ENCODE data around the gene RNF180. TPM values are rescaled to one million over a fixed set of nuclear protein-coding genes. Genes with fewer than 3 reads are reported as not detected.
"Not testable (repeated sequence)": the region's sequence is repeated elsewhere in the genome, so short reads cannot be mapped to it uniquely, and the experiment has no call there.

RNF180 gene
- polyA plus RNA-seq, 1 donor from 2014 or later, result 6.4 TPM

DNA sequence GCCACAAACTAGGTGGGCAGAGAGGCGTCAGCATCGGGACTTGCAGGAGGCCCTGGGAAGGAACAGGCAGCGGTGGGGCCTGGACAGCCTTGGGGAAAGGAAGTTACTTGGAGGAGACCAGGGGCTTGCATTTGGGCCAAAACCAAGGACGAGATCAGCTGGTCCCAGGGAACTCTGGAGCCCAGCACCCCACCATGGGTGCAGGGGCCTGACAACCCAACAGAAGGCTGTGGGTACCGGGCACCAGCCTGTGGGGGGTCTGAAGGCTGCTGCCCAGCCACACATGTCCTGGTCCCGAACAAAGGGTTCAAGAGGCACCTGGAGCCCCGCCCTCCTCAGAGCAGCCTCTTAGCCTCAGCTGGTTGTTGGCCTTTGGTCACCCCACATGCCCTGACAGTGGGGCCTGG lies 61.5 kb downstream of the RNF180 start:
- not testable (repeated sequence) for H3F3A ChIP-seq (ENCODE audit: insufficient read depth, low read length, poor library complexity, severe bottlenecking); H3K4me3 ChIP-seq (ENCODE audit: low read length); H2AFZ ChIP-seq (ENCODE audit: low read depth, low read length); H3K9me3 ChIP-seq (ENCODE audit: low read length); H3K36me3 ChIP-seq (ENCODE audit: insufficient read depth, low read length); H3K27ac ChIP-seq (ENCODE audit: low read length); H3K79me2 ChIP-seq (replicated peaks; ENCODE audit: insufficient read depth, low read length); H3K9ac ChIP-seq (ENCODE audit: low read length); H4K20me1 ChIP-seq (ENCODE audit: insufficient read depth); H3K27me3 ChIP-seq (ENCODE audit: insufficient read depth, low read depth, low read length); H3K9me2 ChIP-seq (ENCODE audit: insufficient read depth, low read length); H3K4me2 ChIP-seq (ENCODE audit: low read length)

DNA sequence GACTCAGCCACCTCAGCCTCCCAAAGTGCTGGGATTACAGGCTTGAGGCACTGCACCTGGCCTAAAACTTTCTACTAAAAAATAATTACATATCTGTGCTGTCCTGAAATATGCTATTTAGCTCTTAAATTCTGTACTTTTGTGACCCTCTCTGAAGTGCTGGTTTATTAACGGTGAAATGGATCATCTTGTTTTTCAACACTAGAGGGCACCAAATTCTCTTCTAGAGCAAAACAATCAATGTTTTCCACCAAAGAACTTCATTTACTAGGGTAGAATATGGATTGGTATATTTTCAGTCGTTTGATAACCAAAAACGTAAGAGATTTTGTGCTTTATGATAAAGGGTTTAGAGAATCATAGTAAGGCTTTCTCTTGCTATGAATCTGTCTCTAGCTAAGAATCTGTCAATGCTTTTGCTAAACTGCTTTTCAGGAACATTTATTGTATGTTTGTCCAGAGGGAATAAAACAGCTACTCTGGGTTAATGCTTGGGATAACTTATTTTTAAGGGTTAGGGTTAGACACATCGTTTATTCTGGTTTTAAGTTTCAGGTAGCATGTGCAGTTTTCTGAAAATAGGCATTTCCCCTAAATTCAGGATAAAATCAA lies 63.6 kb downstream of the RNF180 start:
- Histone ChIP-seq H3K36me3 (ENCODE audit: insufficient read depth, low read length) (no peaks in the 10 kb centered on the region), H3K79me2 (replicated peaks; ENCODE audit: insufficient read depth, low read length) (no peaks in the 10 kb centered on the region), H4K20me1 (ENCODE audit: insufficient read depth) (no peaks in the 10 kb centered on the region), H3K9me2 (ENCODE audit: insufficient read depth, low read length) (no peaks in the 10 kb centered on the region), H3K27me3 (ENCODE audit: insufficient read depth, low read depth, low read length) (no peaks in the 10 kb centered on the region), H2AFZ (ENCODE audit: low read depth, low read length) (no peak overlapping the region), H3K4me2 (ENCODE audit: low read length) (no peak overlapping the region), H3F3A (ENCODE audit: insufficient read depth, low read length, poor library complexity, severe bottlenecking) (no peaks in the 10 kb centered on the region), H3K9ac (ENCODE audit: low read length) (no peak overlapping the region), H3K4me3 (ENCODE audit: low read length) (no peak overlapping the region), H3K9me3 (ENCODE audit: low read length) (no peaks in the 10 kb centered on the region), H3K27ac (ENCODE audit: low read length) (no peak overlapping the region)
- TF ChIP-seq, protein P1, sequence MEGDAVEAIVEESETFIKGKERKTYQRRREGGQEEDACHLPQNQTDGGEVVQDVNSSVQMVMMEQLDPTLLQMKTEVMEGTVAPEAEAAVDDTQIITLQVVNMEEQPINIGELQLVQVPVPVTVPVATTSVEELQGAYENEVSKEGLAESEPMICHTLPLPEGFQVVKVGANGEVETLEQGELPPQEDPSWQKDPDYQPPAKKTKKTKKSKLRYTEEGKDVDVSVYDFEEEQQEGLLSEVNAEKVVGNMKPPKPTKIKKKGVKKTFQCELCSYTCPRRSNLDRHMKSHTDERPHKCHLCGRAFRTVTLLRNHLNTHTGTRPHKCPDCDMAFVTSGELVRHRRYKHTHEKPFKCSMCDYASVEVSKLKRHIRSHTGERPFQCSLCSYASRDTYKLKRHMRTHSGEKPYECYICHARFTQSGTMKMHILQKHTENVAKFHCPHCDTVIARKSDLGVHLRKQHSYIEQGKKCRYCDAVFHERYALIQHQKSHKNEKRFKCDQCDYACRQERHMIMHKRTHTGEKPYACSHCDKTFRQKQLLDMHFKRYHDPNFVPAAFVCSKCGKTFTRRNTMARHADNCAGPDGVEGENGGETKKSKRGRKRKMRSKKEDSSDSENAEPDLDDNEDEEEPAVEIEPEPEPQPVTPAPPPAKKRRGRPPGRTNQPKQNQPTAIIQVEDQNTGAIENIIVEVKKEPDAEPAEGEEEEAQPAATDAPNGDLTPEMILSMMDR (IDR thresholded peaks at IDR 0.05; ENCODE audit: poor library complexity, severe bottlenecking), result peak; percentile 82
- TF ChIP-seq EZH2 (IDR thresholded peaks at IDR 0.05; ENCODE audit: borderline replicate concordance, insufficient read depth, low read length, poor library complexity, severe bottlenecking) (no peak), RAD21 (conservative IDR thresholded peaks at IDR 0.05) (peak; percentile 84), SMC3 (conservative IDR thresholded peaks at IDR 0.05; ENCODE audit: poor library complexity) (peak; percentile 88)
- TF ChIP-seq, protein P2, sequence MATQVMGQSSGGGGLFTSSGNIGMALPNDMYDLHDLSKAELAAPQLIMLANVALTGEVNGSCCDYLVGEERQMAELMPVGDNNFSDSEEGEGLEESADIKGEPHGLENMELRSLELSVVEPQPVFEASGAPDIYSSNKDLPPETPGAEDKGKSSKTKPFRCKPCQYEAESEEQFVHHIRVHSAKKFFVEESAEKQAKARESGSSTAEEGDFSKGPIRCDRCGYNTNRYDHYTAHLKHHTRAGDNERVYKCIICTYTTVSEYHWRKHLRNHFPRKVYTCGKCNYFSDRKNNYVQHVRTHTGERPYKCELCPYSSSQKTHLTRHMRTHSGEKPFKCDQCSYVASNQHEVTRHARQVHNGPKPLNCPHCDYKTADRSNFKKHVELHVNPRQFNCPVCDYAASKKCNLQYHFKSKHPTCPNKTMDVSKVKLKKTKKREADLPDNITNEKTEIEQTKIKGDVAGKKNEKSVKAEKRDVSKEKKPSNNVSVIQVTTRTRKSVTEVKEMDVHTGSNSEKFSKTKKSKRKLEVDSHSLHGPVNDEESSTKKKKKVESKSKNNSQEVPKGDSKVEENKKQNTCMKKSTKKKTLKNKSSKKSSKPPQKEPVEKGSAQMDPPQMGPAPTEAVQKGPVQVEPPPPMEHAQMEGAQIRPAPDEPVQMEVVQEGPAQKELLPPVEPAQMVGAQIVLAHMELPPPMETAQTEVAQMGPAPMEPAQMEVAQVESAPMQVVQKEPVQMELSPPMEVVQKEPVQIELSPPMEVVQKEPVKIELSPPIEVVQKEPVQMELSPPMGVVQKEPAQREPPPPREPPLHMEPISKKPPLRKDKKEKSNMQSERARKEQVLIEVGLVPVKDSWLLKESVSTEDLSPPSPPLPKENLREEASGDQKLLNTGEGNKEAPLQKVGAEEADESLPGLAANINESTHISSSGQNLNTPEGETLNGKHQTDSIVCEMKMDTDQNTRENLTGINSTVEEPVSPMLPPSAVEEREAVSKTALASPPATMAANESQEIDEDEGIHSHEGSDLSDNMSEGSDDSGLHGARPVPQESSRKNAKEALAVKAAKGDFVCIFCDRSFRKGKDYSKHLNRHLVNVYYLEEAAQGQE (IDR thresholded peaks at IDR 0.05; ENCODE audit: borderline replicate concordance), result no peak

DNA sequence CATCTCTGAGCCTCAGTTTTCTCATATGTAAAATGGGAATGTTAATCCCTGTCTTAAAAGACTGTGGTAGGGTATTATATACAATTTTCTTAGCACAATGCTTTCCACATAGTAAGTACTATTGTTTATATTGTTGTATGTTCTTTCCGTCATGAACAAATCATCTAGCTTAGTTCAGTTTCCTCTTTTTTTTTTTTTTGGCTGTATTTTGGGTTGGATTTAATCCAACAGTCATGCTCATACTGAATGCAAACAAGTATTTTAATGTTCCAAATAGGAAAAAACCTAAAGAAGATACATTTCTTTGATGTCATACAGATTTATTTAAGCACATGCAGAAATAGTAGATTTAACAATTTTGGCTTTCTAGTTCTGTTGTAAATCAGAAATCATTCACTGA lies 95.1 kb downstream of the RNF180 start:
- Histone ChIP-seq H3K4me3 (ENCODE audit: low read length) (no peak overlapping the region), H3K4me2 (ENCODE audit: low read length) (no peak overlapping the region), H3K9me2 (ENCODE audit: insufficient read depth, low read length) (no peaks in the 10 kb centered on the region), H3K36me3 (ENCODE audit: insufficient read depth, low read length) (no peaks in the 10 kb centered on the region), H2AFZ (ENCODE audit: low read depth, low read length) (no peak overlapping the region), H3F3A (ENCODE audit: insufficient read depth, low read length, poor library complexity, severe bottlenecking) (no peaks in the 10 kb centered on the region), H3K27ac (ENCODE audit: low read length) (no peak overlapping the region), H3K79me2 (replicated peaks; ENCODE audit: insufficient read depth, low read length) (no peaks in the 10 kb centered on the region), H3K27me3 (ENCODE audit: insufficient read depth, low read depth, low read length) (no peaks in the 10 kb centered on the region), H3K9ac (ENCODE audit: low read length) (no peak overlapping the region), H4K20me1 (ENCODE audit: insufficient read depth) (no peaks in the 10 kb centered on the region), H3K9me3 (ENCODE audit: low read length) (no peaks in the 10 kb centered on the region)
- TF ChIP-seq POLR2AphosphoS5 (IDR thresholded peaks at IDR 0.05), result no peak
- no peak for TF ChIP-seq EP300 (conservative IDR thresholded peaks at IDR 0.05; ENCODE audit: poor library complexity, severe bottlenecking)
- no peak for TF ChIP-seq EZH2 (IDR thresholded peaks at IDR 0.05; ENCODE audit: borderline replicate concordance, insufficient read depth, low read length, poor library complexity, severe bottlenecking)
- TF ChIP-seq RAD21 (conservative IDR thresholded peaks at IDR 0.05), result no peak
- TF ChIP-seq MXI1 (conservative IDR thresholded peaks at IDR 0.05; ENCODE audit: poor library complexity, severe bottlenecking), result no peak
